Loucy (cell line): ENCODE data around the gene RAB3D.
"Not testable (repeated sequence)": the region's sequence is repeated elsewhere in the genome, so short reads cannot be mapped to it uniquely, and the experiment has no call there.

Source experiments
- H2AFZ ChIP-seq: fragments of 200-600 bp; sonication (generic); 2 replicates; pipeline ENCODE4 v1.6.0; 2016; ENCODE audit warnings: antibody characterized with exemption, mild to moderate bottlenecking, low read length, moderate library complexity
- H3F3A ChIP-seq: fragments of 200-600 bp; 2 replicates; pipeline ENCODE4 v1.6.0; 2016; ENCODE audit warnings: antibody characterized with exemption, low read depth, mild to moderate bottlenecking
- H3K27me3 ChIP-seq: fragments of 200-600 bp; sonication (generic); 2 replicates; pipeline ENCODE4 v1.6.1; 2014; ENCODE audit warnings: low read length, mild to moderate bottlenecking; ENCODE audit not compliant: insufficient read depth, poor library complexity, severe bottlenecking
- H3K36me3 ChIP-seq: fragments of 200-600 bp; sonication (generic); 2 replicates; pipeline ENCODE4 v1.6.1; 2016; ENCODE audit warnings: low read length; ENCODE audit not compliant: insufficient read depth
- H3K4me1 ChIP-seq: fragments of 200-600 bp; sonication (generic); 2 replicates; pipeline ENCODE4 v1.5.1; 2014; ENCODE audit warnings: low read length, mild to moderate bottlenecking; ENCODE audit not compliant: insufficient read depth, poor library complexity, severe bottlenecking
- H3K4me2 ChIP-seq: fragments of 200-600 bp; sonication (generic); 2 replicates; pipeline ENCODE4 v1.6.0; 2014; ENCODE audit warnings: antibody characterized with exemption, low read length, low read depth, mild to moderate bottlenecking; ENCODE audit not compliant: poor library complexity, severe bottlenecking
- H3K4me3 ChIP-seq: fragments of 200-600 bp; sonication (generic); 2 replicates; pipeline ENCODE4 v1.5.1; 2014; ENCODE audit warnings: low read length, mild to moderate bottlenecking, mixed read lengths; ENCODE audit not compliant: poor library complexity, severe bottlenecking
- H3K79me2 ChIP-seq: fragments of 200-600 bp; sonication (generic); 2 replicates; pipeline ENCODE4 v1.6.1; 2014; ENCODE audit warnings: low read length; ENCODE audit not compliant: insufficient read depth
- H3K9ac ChIP-seq: fragments of 200-600 bp; sonication (generic); 2 replicates; pipeline ENCODE4 v1.6.0; 2014; ENCODE audit warnings: mild to moderate bottlenecking, low read depth, low read length, moderate library complexity; ENCODE audit not compliant: poor library complexity, severe bottlenecking
- H3K9me2 ChIP-seq: fragments of 200-600 bp; sonication (generic); replicated peaks from 2 replicates; pipeline ENCODE4 v1.6.1; 2016; ENCODE audit warnings: low read depth, low read length, mixed read lengths
- H3K9me3 ChIP-seq: fragments of 200-600 bp; sonication (generic); 2 replicates; pipeline ENCODE4 v1.6.1; 2014; ENCODE audit warnings: mild to moderate bottlenecking, antibody characterized with exemption, low read length, low read depth; ENCODE audit not compliant: insufficient read depth
- H4K20me1 ChIP-seq: fragments of 200-600 bp; sonication (generic); 2 replicates; pipeline ENCODE4 v1.6.0; 2014; ENCODE audit warnings: antibody characterized with exemption, low read length, mild to moderate bottlenecking; ENCODE audit not compliant: insufficient read depth, poor library complexity, severe bottlenecking
- EZH2phosphoT487 ChIP-seq: fragments of 200-600 bp; IDR thresholded peaks from 2 replicates; pipeline ENCODE4 v1.6.1; 2018; ENCODE audit warnings: antibody characterized with exemption, mild to moderate bottlenecking, moderate library complexity, borderline replicate concordance
- TF ChIP-seq, protein P1 (sequence below): fragments of 200-600 bp; sonication (generic); conservative IDR thresholded peaks from 2 replicates; pipeline ENCODE4 v1.5.1; 2014; ENCODE audit warnings: mild to moderate bottlenecking, antibody characterized with exemption, low read length

RAB3D gene

GRCh38 chr19:11379857-11380350, 40.4 kb upstream of the RAB3D start:
- Histone ChIP-seq H3K9ac (no peak overlapping the region), H3K4me3 (no peak overlapping the region), H3K4me1 (peaks cover 41% of the 10 kb centered on the region), H2AFZ (no peak overlapping the region), H3K79me2 (peaks cover 15% of the 10 kb centered on the region; the same call in 1 of the 2 replicates), H3F3A (no peaks in the 10 kb centered on the region), H3K9me2 (no peaks in the 10 kb centered on the region), H3K27me3 (no peaks in the 10 kb centered on the region), H3K9me3 (no peaks in the 10 kb centered on the region), H4K20me1 (peaks cover 5% of the 10 kb centered on the region), H3K4me2 (no peak overlapping the region), H3K36me3 (no peaks in the 10 kb centered on the region)
- TF ChIP-seq, protein P1, sequence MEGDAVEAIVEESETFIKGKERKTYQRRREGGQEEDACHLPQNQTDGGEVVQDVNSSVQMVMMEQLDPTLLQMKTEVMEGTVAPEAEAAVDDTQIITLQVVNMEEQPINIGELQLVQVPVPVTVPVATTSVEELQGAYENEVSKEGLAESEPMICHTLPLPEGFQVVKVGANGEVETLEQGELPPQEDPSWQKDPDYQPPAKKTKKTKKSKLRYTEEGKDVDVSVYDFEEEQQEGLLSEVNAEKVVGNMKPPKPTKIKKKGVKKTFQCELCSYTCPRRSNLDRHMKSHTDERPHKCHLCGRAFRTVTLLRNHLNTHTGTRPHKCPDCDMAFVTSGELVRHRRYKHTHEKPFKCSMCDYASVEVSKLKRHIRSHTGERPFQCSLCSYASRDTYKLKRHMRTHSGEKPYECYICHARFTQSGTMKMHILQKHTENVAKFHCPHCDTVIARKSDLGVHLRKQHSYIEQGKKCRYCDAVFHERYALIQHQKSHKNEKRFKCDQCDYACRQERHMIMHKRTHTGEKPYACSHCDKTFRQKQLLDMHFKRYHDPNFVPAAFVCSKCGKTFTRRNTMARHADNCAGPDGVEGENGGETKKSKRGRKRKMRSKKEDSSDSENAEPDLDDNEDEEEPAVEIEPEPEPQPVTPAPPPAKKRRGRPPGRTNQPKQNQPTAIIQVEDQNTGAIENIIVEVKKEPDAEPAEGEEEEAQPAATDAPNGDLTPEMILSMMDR = no peak
- no peak for TF ChIP-seq EZH2phosphoT487

DNA sequence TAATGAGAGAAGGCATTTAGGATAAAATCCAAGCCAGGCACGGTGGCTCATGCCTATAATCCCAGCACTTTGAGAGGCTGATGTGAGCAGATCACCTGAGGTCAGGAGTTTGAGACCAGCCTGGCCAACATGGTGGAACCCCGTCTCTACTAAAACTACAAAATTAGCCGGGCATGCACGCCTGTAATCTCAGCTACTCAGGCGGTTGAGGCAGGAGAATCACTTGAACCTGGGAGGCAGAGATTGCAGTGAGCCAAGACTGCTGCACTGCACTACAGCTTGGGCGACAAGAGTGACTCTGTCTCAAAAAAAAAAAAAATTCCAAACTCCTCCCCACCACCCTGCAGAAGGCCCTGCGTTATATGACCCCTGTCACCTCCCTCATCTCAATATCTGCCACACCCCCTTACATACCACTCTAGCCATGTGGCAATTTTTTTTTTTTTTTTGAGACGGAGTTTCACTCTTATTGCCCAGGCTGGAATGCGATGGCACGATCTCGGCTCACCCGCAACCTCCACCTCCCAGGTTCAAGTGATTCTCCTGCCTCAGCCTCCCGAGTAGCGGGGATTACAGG, 39.9 kb upstream of the RAB3D start:
- H3K4me3 ChIP-seq, H3K27me3 ChIP-seq, H4K20me1 ChIP-seq, H3F3A ChIP-seq, H2AFZ ChIP-seq, H3K9ac ChIP-seq, H3K9me2 ChIP-seq, H3K36me3 ChIP-seq, H3K4me2 ChIP-seq, H3K9me3 ChIP-seq: not testable (repeated sequence)
- H3K4me1 ChIP-seq = peaks cover 36% of the 10 kb centered on the region
- peaks cover 15% of the 10 kb centered on the region; the same call in 1 of the 2 replicates for H3K79me2 ChIP-seq

DNA sequence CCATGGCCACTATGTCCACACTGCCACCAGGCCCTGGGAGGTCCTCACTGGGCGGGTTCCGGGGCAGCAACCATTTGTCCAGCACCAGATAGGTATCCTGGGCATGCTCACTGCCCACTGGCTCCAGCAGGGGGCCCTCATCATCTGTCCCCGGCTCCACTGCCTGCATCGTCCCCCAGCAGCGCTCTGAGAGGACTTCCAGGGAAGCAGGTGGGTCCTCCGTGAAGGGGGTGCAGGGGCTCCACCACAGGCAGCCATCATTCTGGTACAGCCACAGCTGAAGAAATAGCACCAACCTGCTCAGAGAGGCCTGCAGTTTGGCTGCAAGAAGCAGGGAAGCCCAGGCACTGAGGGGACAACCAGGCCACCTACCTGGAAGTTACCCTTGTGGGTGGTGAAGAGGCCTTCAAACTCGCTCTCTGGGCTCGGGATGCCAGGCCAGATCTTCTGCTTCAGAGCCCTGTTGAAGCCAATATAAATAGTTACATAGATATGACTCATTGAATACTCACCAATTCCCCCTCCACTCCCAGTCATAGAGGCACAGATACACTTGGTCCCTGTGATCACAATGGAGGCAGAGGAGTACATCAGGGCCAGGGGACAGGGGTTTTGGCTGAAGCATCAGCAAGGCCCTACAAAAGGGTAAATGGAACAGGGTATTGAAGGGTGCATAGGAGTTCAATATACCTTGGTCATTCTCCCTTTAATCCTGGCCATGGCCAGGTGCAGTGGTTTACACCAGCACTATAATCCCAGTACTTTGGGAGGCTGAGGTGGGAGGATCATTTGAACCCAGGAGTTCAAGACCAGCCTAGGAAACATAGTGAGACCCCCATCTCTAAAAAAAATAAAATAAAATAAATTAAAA, 39.1 kb upstream of the RAB3D start:
- peaks cover 38% of the 10 kb centered on the region for H3K4me1 ChIP-seq
- no peaks in the 10 kb centered on the region for H3K27me3 ChIP-seq
- H3K4me2 ChIP-seq = no peak overlapping the region
- H3K79me2 ChIP-seq = peaks cover 20% of the 10 kb centered on the region; the same call in 1 of the 2 replicates
- H3K9ac ChIP-seq = no peak overlapping the region
- no peaks in the 10 kb centered on the region for H3K36me3 ChIP-seq
- no peak overlapping the region for H3K4me3 ChIP-seq
- no peak for TF ChIP-seq EZH2phosphoT487
- TF ChIP-seq, protein P1 = peak; percentile 73
- H4K20me1 ChIP-seq = peaks cover 11% of the 10 kb centered on the region
- no peaks in the 10 kb centered on the region for H3K9me3 ChIP-seq
- H3F3A ChIP-seq = no peaks in the 10 kb centered on the region
- no peak overlapping the region for H2AFZ ChIP-seq
- H3K9me2 ChIP-seq = no peaks in the 10 kb centered on the region
